ENCODE data around the gene DGCR2. TPM values are rescaled to one million over a fixed set of nuclear protein-coding genes. Genes with fewer than 3 reads are reported as not detected.

The DGCR2 gene
- polyA plus RNA-seq, 1 donor from 2014 or later: 67.1 TPM

- Histone ChIP-seq H2AFZ (ENCODE audit: low read depth, low read length) (no peak overlapping the region), H3K9me3 (ENCODE audit: low read length) (no peaks in the 10 kb centered on the region), H3K4me3 (ENCODE audit: low read length) (no peak overlapping the region), H3K27ac (ENCODE audit: low read length) (no peak overlapping the region), H3K79me2 (replicated peaks; ENCODE audit: insufficient read depth, low read length) (peaks cover 23% of the 10 kb centered on the region), H3F3A (ENCODE audit: insufficient read depth, low read length, poor library complexity, severe bottlenecking) (no peaks in the 10 kb centered on the region), H4K20me1 (ENCODE audit: insufficient read depth) (peaks cover 5% of the 10 kb centered on the region), H3K27me3 (ENCODE audit: insufficient read depth, low read depth, low read length) (no peaks in the 10 kb centered on the region), H3K9ac (ENCODE audit: low read length) (no peak overlapping the region), H3K36me3 (ENCODE audit: insufficient read depth, low read length) (no peaks in the 10 kb centered on the region), H3K4me2 (ENCODE audit: low read length) (no peak overlapping the region), H3K9me2 (ENCODE audit: insufficient read depth, low read length) (no peaks in the 10 kb centered on the region)
- no peak for TF ChIP-seq POLR2AphosphoS5 (IDR thresholded peaks at IDR 0.05)
- TF ChIP-seq EP300 (conservative IDR thresholded peaks at IDR 0.05; ENCODE audit: poor library complexity, severe bottlenecking): no peak
- TF ChIP-seq, protein P1, sequence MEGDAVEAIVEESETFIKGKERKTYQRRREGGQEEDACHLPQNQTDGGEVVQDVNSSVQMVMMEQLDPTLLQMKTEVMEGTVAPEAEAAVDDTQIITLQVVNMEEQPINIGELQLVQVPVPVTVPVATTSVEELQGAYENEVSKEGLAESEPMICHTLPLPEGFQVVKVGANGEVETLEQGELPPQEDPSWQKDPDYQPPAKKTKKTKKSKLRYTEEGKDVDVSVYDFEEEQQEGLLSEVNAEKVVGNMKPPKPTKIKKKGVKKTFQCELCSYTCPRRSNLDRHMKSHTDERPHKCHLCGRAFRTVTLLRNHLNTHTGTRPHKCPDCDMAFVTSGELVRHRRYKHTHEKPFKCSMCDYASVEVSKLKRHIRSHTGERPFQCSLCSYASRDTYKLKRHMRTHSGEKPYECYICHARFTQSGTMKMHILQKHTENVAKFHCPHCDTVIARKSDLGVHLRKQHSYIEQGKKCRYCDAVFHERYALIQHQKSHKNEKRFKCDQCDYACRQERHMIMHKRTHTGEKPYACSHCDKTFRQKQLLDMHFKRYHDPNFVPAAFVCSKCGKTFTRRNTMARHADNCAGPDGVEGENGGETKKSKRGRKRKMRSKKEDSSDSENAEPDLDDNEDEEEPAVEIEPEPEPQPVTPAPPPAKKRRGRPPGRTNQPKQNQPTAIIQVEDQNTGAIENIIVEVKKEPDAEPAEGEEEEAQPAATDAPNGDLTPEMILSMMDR (IDR thresholded peaks at IDR 0.05; ENCODE audit: poor library complexity, severe bottlenecking): no peak
- no peak for TF ChIP-seq EZH2 (IDR thresholded peaks at IDR 0.05; ENCODE audit: borderline replicate concordance, insufficient read depth, low read length, poor library complexity, severe bottlenecking)
- TF ChIP-seq RAD21 (conservative IDR thresholded peaks at IDR 0.05): no peak
- no peak for TF ChIP-seq TAF1 (IDR thresholded peaks at IDR 0.05; ENCODE audit: low read depth)
- TF ChIP-seq, protein P2, sequence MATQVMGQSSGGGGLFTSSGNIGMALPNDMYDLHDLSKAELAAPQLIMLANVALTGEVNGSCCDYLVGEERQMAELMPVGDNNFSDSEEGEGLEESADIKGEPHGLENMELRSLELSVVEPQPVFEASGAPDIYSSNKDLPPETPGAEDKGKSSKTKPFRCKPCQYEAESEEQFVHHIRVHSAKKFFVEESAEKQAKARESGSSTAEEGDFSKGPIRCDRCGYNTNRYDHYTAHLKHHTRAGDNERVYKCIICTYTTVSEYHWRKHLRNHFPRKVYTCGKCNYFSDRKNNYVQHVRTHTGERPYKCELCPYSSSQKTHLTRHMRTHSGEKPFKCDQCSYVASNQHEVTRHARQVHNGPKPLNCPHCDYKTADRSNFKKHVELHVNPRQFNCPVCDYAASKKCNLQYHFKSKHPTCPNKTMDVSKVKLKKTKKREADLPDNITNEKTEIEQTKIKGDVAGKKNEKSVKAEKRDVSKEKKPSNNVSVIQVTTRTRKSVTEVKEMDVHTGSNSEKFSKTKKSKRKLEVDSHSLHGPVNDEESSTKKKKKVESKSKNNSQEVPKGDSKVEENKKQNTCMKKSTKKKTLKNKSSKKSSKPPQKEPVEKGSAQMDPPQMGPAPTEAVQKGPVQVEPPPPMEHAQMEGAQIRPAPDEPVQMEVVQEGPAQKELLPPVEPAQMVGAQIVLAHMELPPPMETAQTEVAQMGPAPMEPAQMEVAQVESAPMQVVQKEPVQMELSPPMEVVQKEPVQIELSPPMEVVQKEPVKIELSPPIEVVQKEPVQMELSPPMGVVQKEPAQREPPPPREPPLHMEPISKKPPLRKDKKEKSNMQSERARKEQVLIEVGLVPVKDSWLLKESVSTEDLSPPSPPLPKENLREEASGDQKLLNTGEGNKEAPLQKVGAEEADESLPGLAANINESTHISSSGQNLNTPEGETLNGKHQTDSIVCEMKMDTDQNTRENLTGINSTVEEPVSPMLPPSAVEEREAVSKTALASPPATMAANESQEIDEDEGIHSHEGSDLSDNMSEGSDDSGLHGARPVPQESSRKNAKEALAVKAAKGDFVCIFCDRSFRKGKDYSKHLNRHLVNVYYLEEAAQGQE (IDR thresholded peaks at IDR 0.05; ENCODE audit: borderline replicate concordance): no peak
Measured at GRCh38 chr22:19124377-19124776, 2.2 kb upstream of the DGCR2 start.

GRCh38 chr22:19123936-19124335 is 1.7 kb upstream of the DGCR2 start:
- Histone ChIP-seq H3K27ac (ENCODE audit: low read length) (no peak overlapping the region), H2AFZ (ENCODE audit: low read depth, low read length) (no peak overlapping the region)
- TF ChIP-seq EZH2 (IDR thresholded peaks at IDR 0.05; ENCODE audit: borderline replicate concordance, insufficient read depth, low read length, poor library complexity, severe bottlenecking) (no peak), EP300 (conservative IDR thresholded peaks at IDR 0.05; ENCODE audit: poor library complexity, severe bottlenecking) (no peak), MXI1 (conservative IDR thresholded peaks at IDR 0.05; ENCODE audit: poor library complexity, severe bottlenecking) (no peak), SMC3 (conservative IDR thresholded peaks at IDR 0.05; ENCODE audit: poor library complexity) (no peak), TAF1 (IDR thresholded peaks at IDR 0.05; ENCODE audit: low read depth) (no peak), RAD21 (conservative IDR thresholded peaks at IDR 0.05) (no peak)
- TF ChIP-seq, protein P2 (IDR thresholded peaks at IDR 0.05; ENCODE audit: borderline replicate concordance): no peak
- TF ChIP-seq, protein P1 (IDR thresholded peaks at IDR 0.05; ENCODE audit: poor library complexity, severe bottlenecking): no peak

More at GRCh38 chr22:19123936-19124335, 1.7 kb upstream of the DGCR2 start:
- H3K36me3 ChIP-seq (ENCODE audit: insufficient read depth, low read length): no peaks in the 10 kb centered on the region
- H3K9me2 ChIP-seq (ENCODE audit: insufficient read depth, low read length): no peaks in the 10 kb centered on the region
- no peaks in the 10 kb centered on the region for H3F3A ChIP-seq (ENCODE audit: insufficient read depth, low read length, poor library complexity, severe bottlenecking)
- H3K4me2 ChIP-seq (ENCODE audit: low read length): no peak overlapping the region
- no peaks in the 10 kb centered on the region for H3K9me3 ChIP-seq (ENCODE audit: low read length)
- no peak overlapping the region for H3K4me3 ChIP-seq (ENCODE audit: low read length)
- H3K79me2 ChIP-seq (replicated peaks; ENCODE audit: insufficient read depth, low read length): peaks cover 27% of the 10 kb centered on the region
- peaks cover 5% of the 10 kb centered on the region for H4K20me1 ChIP-seq (ENCODE audit: insufficient read depth)
- H3K27me3 ChIP-seq (ENCODE audit: insufficient read depth, low read depth, low read length): no peaks in the 10 kb centered on the region
- no peak overlapping the region for H3K9ac ChIP-seq (ENCODE audit: low read length)
